Body of pancreas (tissue), 4 donors: Measurements from ENCODE around the gene NPAS2. TPM values are rescaled to one million over a fixed set of nuclear protein-coding genes. Genes with fewer than 3 reads are reported as not detected.

Experiments
- ATAC-seq: fragments of 150-250 bp; one replicate; pipeline ENCODE4 v1.9.1; 2016
- DNase-seq, 4 donors: peaks; one replicate each; pipeline ENCODE4 v3.0.0-alpha.2; 2019
- H3K27ac ChIP-seq, 4 donors: fragments of 200-600 bp; sonication (generic); 1 replicate in 3 of 4; 2 replicates in 1 of 4; pipeline versions ENCODE4 v1.5.1 to v1.6.1; 2016 to 2019; ENCODE audit warnings: mild to moderate bottlenecking in 1 of 4, mixed read lengths in 1 of 4, moderate library complexity in 1 of 4
- H3K27me3 ChIP-seq, 2 donors: fragments of 200-600 bp; sonication (generic); one replicate each; pipeline ENCODE4 v1.6.0; 2016; ENCODE audit warnings: mild to moderate bottlenecking in 1 of 2
- H3K36me3 ChIP-seq, 2 donors: fragments of 200-600 bp; sonication (generic); replicated peaks in 1 of 2; 2 replicates each; pipeline ENCODE4 v1.5.1; 2016; ENCODE audit warnings: low read depth in 2 of 2; ENCODE audit not compliant: insufficient read depth in 1 of 2
- H3K4me1 ChIP-seq: fragments of 200-600 bp; sonication (generic); one replicate; pipeline ENCODE4 v1.6.0; 2016
- H3K4me3 ChIP-seq, 2 donors: fragments of 200-600 bp; sonication (generic); 1 replicate in 1 of 2; 2 replicates in 1 of 2; pipeline ENCODE4 v1.5.1; 2016 to 2019
- H3K9me3 ChIP-seq, 3 donors: fragments of 200-600 bp; sonication (generic); 1 replicate in 2 of 3; 2 replicates in 1 of 3; pipeline ENCODE4 v1.5.1; 2016
- CTCF ChIP-seq, 7 experiments: fragments of 450-650 bp in 4 of 7; fragments of 200-600 bp in 3 of 7; sonication (generic) in 3 of 7; IDR thresholded peaks; one replicate each; pipeline ENCODE4 v1.5.1; 2016 to 2019; ENCODE audit warnings: antibody characterized with exemption in 7 of 7
- POLR2A ChIP-seq, 3 donors: fragments of 450-650 bp; IDR thresholded peaks; one replicate each; pipeline ENCODE4 v1.6.1; 2016; ENCODE audit warnings: antibody characterized with exemption in 3 of 3, mild to moderate bottlenecking in 2 of 3
- WGBS, 2 donors: methylation state at CpG; one replicate each; pipeline ENCODE4 v1.1.5; 2017; 5-methylcytosine and 5-hydroxymethylcytosine counted together
- intact Hi-C: fragments of 100-400 bp; cut with DNase I; formaldehyde crosslinking; loops from one replicate; pipeline ENCODE4 v1.15.1; 2023
- total RNA-seq, 2 donors: library from RNA; depleted of rRNA; stranded (reverse); fragments of >200 nt; gene quantifications; one replicate each; pipeline ENCODE4 v1.1.0, GENCODE V29; 2016

The NPAS2 gene
- total RNA-seq, 2 donors from 2014 or later: 32.7 to 51.7 TPM

GRCh38 chr2:100791294-100791935 is 28.5 kb upstream of the NPAS2 start:
- TF ChIP-seq CTCF (IDR thresholded peaks at IDR 0.05) (no peak), POLR2A (IDR thresholded peaks at IDR 0.05) (no peak)
- no peaks in the 10 kb centered on the region for H3K36me3 ChIP-seq
- no peaks in the 10 kb centered on the region for H3K9me3 ChIP-seq
- H3K27ac ChIP-seq: peak overlapping the region in 2 of 4 donors; percentile 51 to 57
- DNase-seq (peak; percentile 51 to 65 (median 55)), ATAC-seq (peak; percentile 61)
- peaks cover 18% of the 10 kb centered on the region for H3K4me1 ChIP-seq
- H3K4me3 ChIP-seq: no peak overlapping the region
- 34 to 46% methylated on average over 9 to 10 of the region's 10 CpGs for WGBS, 2 donors
- H3K27me3 ChIP-seq: no peaks in the 10 kb centered on the region
- intact Hi-C loops: no loop called here

GRCh38 chr2:100791936-100792308 is 28.0 kb upstream of the NPAS2 start:
- WGBS, 2 donors: 69 to 75% methylated on average over 7 of the region's 7 CpGs
- DNase-seq (peak in 1 of 4 donors; percentile 8), ATAC-seq (no peak)
- Histone ChIP-seq H3K36me3 (no peaks in the 10 kb centered on the region), H3K27ac (peak overlapping the region in 2 of 4 donors; percentile 51 to 57), H3K4me3 (no peak overlapping the region), H3K27me3 (no peaks in the 10 kb centered on the region), H3K4me1 (peaks cover 14% of the 10 kb centered on the region), H3K9me3 (no peaks in the 10 kb centered on the region)
- intact Hi-C loops: no loop called here
- TF ChIP-seq POLR2A (IDR thresholded peaks at IDR 0.05) (no peak), CTCF (IDR thresholded peaks at IDR 0.05) (no peak)

GRCh38 chr2:100793220-100793619 is 26.7 kb upstream of the NPAS2 start:
- no peaks in the 10 kb centered on the region for H3K27me3 ChIP-seq
- intact Hi-C loops: no loop called here
- no peak for ATAC-seq
- DNase-seq: no peak
- TF ChIP-seq CTCF (IDR thresholded peaks at IDR 0.05) (no peak), POLR2A (IDR thresholded peaks at IDR 0.05) (no peak)
- 86 to 100% methylated on average over 3 to 8 of the region's 8 CpGs for whole genome bisulfite sequencing, 2 donors
- H3K27ac ChIP-seq: no peak overlapping the region
- no peak overlapping the region for H3K4me3 ChIP-seq
- peaks cover 14% of the 10 kb centered on the region for H3K4me1 ChIP-seq
- no peaks in the 10 kb centered on the region for H3K36me3 ChIP-seq
- no peaks in the 10 kb centered on the region for H3K9me3 ChIP-seq

GRCh38 chr2:100793982-100794381 is 26.0 kb upstream of the NPAS2 start:
- H3K4me1 ChIP-seq: peaks cover 14% of the 10 kb centered on the region
- H3K27me3 ChIP-seq: no peaks in the 10 kb centered on the region
- H3K36me3 ChIP-seq: no peaks in the 10 kb centered on the region
- TF ChIP-seq CTCF (IDR thresholded peaks at IDR 0.05) (no peak), POLR2A (IDR thresholded peaks at IDR 0.05) (no peak)
- intact Hi-C loops: no loop called here
- no peaks in the 10 kb centered on the region for H3K9me3 ChIP-seq
- 86% methylated on average over 9 of the region's 9 CpGs for WGBS, 2 donors
- no peak overlapping the region for H3K27ac ChIP-seq
- H3K4me3 ChIP-seq: no peak overlapping the region
- no peak for DNase-seq
- no peak for ATAC-seq

GRCh38 chr2:100796499-100797100 is 23.3 kb upstream of the NPAS2 start:
- 58 to 63% methylated on average over 5 of the region's 5 CpGs for WGBS, 2 donors
- peak in 2 of 4 donors; percentile 38 to 57 for DNase-seq
- no peaks in the 10 kb centered on the region for H3K36me3 ChIP-seq

More at GRCh38 chr2:100796499-100797100, 23.3 kb upstream of the NPAS2 start:
- no peak for TF ChIP-seq POLR2A (IDR thresholded peaks at IDR 0.05)
- no peak for TF ChIP-seq CTCF (IDR thresholded peaks at IDR 0.05)
- intact Hi-C loops: no loop called here
- H3K27me3 ChIP-seq: no peaks in the 10 kb centered on the region
- peaks cover 6% of the 10 kb centered on the region for H3K4me1 ChIP-seq
- peak; percentile 80 for ATAC-seq
- H3K27ac ChIP-seq: peak overlapping the region in 3 of 4 donors; percentile 47 to 73 (median 60)
- H3K4me3 ChIP-seq: no peak overlapping the region
- no peaks in the 10 kb centered on the region for H3K9me3 ChIP-seq
